Activated T-cell treated with anti-CD3 and anti-CD28 coated beads for 48 hours (primary cell): ENCODE data around the gene KCNJ14.

ENCODE experiments used
- DNase-seq: peaks from one replicate; pipeline ENCODE4 v3.0.0-alpha.2; 2020; ENCODE audit warnings: low read depth

KCNJ14 gene

DNA sequence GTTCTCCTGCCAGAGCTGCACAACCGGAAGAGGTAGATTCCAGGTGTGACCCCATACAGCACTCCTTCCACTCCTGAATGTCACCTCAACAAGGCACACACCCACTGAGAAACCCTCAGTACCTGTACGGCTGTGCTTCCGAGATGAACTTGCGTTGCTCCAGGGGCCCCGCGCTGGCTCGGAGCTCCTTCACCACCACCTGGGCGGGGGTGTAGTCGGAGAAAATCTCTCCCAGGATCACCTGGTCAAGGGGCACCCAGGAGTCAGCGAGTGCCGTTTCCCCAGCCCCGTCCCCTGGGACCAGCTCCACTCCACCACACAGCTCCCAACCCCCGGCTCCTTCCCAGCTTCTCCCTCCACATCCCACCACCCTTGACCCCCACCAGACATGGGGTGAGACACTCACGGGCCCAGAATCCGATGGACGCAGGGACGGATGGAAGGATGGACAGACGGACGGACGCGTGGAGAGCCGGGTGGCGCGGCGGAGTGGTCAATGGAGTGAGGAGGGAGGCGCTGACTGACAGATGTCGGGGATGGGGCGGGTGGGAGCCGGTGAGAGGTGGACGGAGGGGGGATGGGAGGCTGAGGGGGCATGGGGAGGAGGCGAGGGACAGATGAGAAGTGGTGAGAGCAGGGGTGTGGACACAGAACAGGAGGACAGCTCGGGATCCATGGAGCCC, 53.5 kb downstream of the KCNJ14 start:
- no peak for DNase-seq

GRCh38 chr19:48509467-48510194, 54.3 kb downstream of the KCNJ14 start:
- DNase-seq: no peak

GRCh38 chr19:48510421-48511268, 55.3 kb downstream of the KCNJ14 start:
- DNase-seq: peak; percentile 65

GRCh38 chr19:48511321-48511731, 56.0 kb downstream of the KCNJ14 start:
- DNase-seq: no peak

- peak; percentile 63 for DNase-seq
Measured at GRCh38 chr19:48511800-48512503, 56.6 kb downstream of the KCNJ14 start, which contains the start of gene LMTK3. Gene LMTK3, minus strand, starts transcription at chr19:48511835. Its CDS starts 259 bp downstream, at chr19:48511576.

- no peak for DNase-seq
Measured at GRCh38 chr19:48512504-48513288, 57.3 kb downstream of the KCNJ14 start.

GRCh38 chr19:48513289-48514122, 58.1 kb downstream of the KCNJ14 start:
- peak; percentile 60 for DNase-seq

DNA sequence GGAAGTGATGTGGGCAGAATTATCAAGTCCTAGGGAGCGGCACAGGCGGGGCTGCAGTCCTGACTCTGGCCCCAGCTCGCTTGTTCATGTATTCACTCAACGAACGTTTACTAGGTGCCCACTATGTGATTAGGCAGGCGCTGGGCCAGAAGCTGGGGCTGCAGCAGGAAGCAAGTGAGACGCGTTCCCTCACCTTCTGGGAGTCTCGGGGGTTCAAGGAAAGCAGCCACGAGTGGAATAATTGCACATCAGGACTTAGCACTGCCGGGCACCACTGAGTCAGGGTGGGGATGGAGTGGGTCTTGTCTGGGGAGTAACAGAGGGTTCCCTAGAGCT, 58.7 kb downstream of the KCNJ14 start:
- DNase-seq: no peak

GRCh38 chr19:48516536-48516935, 61.2 kb downstream of the KCNJ14 start:
- no peak for DNase-seq
